ENCODE data around the gene GON4L.
"Not testable (repeated sequence)": the region's sequence is repeated elsewhere in the genome, so short reads cannot be mapped to it uniquely, and the experiment has no call there.

Gene GON4L

DNA sequence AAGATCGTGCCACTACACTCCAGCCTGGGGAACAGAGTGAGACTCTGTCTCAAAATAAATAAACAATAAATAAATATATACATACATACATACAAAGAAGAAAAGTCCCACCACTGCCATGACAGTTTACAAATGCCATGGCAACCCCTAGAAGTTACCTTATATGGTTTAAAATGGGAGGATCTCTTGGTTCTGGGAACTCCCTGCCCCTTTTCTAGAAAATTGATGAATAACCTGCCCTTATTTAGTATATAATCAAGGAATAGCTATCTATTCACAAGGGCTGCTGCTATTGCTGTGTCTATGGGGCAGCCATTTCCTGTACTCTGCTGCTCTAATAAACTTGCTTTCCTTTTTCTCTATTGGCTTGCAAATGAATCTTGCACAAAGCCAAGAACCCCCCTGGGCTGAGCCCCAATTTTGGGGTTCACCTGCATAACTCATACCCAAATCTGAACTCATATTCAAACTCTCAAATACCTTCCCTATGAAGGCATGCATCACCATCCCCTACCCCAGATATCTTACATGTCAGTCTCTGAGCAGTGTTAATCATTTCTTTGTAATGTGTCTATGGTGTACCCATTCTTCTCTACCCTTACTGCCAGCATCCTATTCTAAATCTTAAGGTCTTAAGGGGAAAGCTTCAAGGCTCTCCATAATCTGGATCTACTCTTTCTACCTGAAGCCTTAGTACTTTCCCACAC, 9.0 kb downstream of the GON4L start:
- Histone ChIP-seq H3K27me3 (ENCODE audit: control insufficient read depth, insufficient read depth, low read length) (no peaks in the 10 kb centered on the region), H3K36me3 (ENCODE audit: control insufficient read depth, insufficient read depth, low read length) (peaks cover 64% of the 10 kb centered on the region), H3K27ac (ENCODE audit: low read depth, low read length) (no peak overlapping the region), H3K9me3 (ENCODE audit: control insufficient read depth, insufficient read depth, low read length) (no peaks in the 10 kb centered on the region), H3K4me3 (ENCODE audit: low read depth, low read length) (no peak overlapping the region), H3K4me1 (ENCODE audit: control insufficient read depth, insufficient read depth, low read length) (no peaks in the 10 kb centered on the region), H3K9ac (ENCODE audit: low read depth, low read length) (no peak overlapping the region)

DNA sequence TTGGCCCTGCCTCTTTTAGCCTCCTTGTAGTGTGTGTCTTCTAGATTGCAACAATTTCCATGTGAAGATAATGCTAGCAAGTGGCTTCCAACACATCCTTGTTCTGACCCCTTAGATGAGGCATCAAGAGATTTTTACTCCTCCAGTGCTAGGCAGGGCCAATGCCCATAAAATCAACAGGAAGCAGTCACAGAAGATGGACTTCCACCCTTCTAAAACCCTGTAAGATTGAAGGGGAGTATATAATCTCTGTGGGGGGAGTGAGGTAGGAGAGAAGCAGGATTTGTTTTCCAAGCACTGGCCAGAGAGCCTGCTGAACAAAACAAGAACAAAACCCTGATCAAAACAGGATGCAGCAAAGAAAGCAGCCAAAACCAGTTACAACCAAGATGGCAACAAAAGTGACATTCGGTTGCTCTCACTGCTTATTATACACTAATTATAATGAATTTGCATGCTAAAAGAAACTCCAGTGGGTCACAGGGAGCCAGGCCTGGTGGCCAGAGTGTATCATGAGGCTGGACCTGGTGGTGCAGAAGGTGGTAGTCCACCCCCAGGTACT, 12.1 kb downstream of the GON4L start:
- H3K36me3 ChIP-seq (ENCODE audit: control insufficient read depth, insufficient read depth, low read length) = peaks cover 46% of the 10 kb centered on the region
- H3K4me1 ChIP-seq (ENCODE audit: control insufficient read depth, insufficient read depth, low read length) = no peaks in the 10 kb centered on the region

DNA sequence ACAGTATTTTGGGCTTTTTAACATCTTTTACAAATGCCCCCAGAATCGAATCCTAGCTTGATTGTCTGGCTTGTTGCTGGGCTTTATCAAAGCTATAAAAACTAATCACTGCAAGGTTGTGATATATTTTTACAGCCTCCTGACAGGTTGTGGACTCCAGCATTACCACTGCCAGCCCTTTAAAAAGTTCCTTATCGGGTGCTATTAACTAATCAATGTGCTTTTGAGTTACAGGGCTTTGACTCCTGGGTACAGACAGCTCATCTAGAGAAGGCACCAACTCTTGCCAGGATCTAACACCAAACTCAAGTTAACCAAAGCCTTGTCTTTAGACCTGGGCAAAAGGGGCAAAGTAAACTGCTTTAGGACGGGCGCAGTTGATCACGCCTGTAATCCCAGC, 16.6 kb downstream of the GON4L start:
- Histone ChIP-seq H3K27me3 (ENCODE audit: control insufficient read depth, insufficient read depth, low read length) (no peaks in the 10 kb centered on the region), H3K27ac (ENCODE audit: low read depth, low read length) (no peak overlapping the region), H3K4me1 (ENCODE audit: control insufficient read depth, insufficient read depth, low read length) (no peaks in the 10 kb centered on the region), H3K4me3 (ENCODE audit: low read depth, low read length) (no peak overlapping the region), H3K9ac (ENCODE audit: low read depth, low read length) (no peak overlapping the region), H3K9me3 (ENCODE audit: control insufficient read depth, insufficient read depth, low read length) (no peaks in the 10 kb centered on the region), H3K36me3 (ENCODE audit: control insufficient read depth, insufficient read depth, low read length) (peaks cover 23% of the 10 kb centered on the region)

More for the DNA sequence above, 12.1 kb downstream of the GON4L start:
- no peaks in the 10 kb centered on the region for H3K27me3 ChIP-seq (ENCODE audit: control insufficient read depth, insufficient read depth, low read length)
- H3K9ac ChIP-seq (ENCODE audit: low read depth, low read length) = no peak overlapping the region
- H3K9me3 ChIP-seq (ENCODE audit: control insufficient read depth, insufficient read depth, low read length) = no peaks in the 10 kb centered on the region
- no peak overlapping the region for H3K4me3 ChIP-seq (ENCODE audit: low read depth, low read length)
- H3K27ac ChIP-seq (ENCODE audit: low read depth, low read length) = no peak overlapping the region

- Histone ChIP-seq H3K4me3 (ENCODE audit: low read depth, low read length) (no peak overlapping the region), H3K9me3 (ENCODE audit: control insufficient read depth, insufficient read depth, low read length) (no peaks in the 10 kb centered on the region), H3K4me1 (ENCODE audit: control insufficient read depth, insufficient read depth, low read length) (0 out of 2 replicates have a peak, but pooled peaks cover 3% of the 10 kb centered on the region), H3K27ac (ENCODE audit: low read depth, low read length) (peak overlapping the region; percentile 19), H3K9ac (ENCODE audit: low read depth, low read length) (no peak overlapping the region), H3K27me3 (ENCODE audit: control insufficient read depth, insufficient read depth, low read length) (no peaks in the 10 kb centered on the region), H3K36me3 (ENCODE audit: control insufficient read depth, insufficient read depth, low read length) (peaks cover 4% of the 10 kb centered on the region; the same call in 1 of the 2 replicates)
Observed at GRCh38 chr1:155835548-155835947, 21.5 kb downstream of the GON4L start.

DNA sequence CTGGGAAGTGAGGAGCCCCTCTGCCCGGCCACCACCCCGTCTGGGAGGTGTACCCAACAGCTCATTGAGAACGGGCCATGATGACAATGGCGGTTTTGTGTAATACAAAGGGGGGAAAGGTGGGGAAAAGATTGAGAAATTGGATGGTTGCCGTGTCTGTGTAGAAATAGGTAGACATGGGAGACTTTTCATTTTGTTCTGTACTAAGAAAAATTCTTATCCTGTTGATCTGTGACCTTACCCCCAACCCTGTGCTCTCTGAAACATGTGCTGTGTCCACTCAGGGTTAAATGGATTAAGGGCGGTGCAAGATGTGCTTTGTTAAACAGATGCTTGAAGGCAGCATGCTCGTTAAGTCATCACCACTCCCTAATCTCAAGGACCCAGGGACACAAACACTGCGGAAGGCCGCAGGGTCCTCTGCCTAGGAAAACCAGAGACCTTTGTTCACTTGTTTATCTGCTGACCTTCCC, 22.1 kb downstream of the GON4L start:
- H3K4me1 ChIP-seq (ENCODE audit: control insufficient read depth, insufficient read depth, low read length); H3K27me3 ChIP-seq (ENCODE audit: control insufficient read depth, insufficient read depth, low read length); H3K36me3 ChIP-seq (ENCODE audit: control insufficient read depth, insufficient read depth, low read length); H3K4me3 ChIP-seq (ENCODE audit: low read depth, low read length); H3K9me3 ChIP-seq (ENCODE audit: control insufficient read depth, insufficient read depth, low read length); H3K9ac ChIP-seq (ENCODE audit: low read depth, low read length): not testable (repeated sequence)
- peak overlapping the region; percentile 91 for H3K27ac ChIP-seq (ENCODE audit: low read depth, low read length)

- Histone ChIP-seq H3K27me3 (ENCODE audit: control insufficient read depth, insufficient read depth, low read length) (no peaks in the 10 kb centered on the region), H3K9ac (ENCODE audit: low read depth, low read length) (peak overlapping the region; percentile 45), H3K36me3 (ENCODE audit: control insufficient read depth, insufficient read depth, low read length) (peaks cover 4% of the 10 kb centered on the region; the same call in 1 of the 2 replicates), H3K27ac (ENCODE audit: low read depth, low read length) (peak overlapping the region; percentile 91), H3K4me3 (ENCODE audit: low read depth, low read length) (peak overlapping the region; percentile 24; the same call in 1 of the 2 replicates), H3K4me1 (ENCODE audit: control insufficient read depth, insufficient read depth, low read length) (0 out of 2 replicates have a peak, but pooled peaks cover 3% of the 10 kb centered on the region), H3K9me3 (ENCODE audit: control insufficient read depth, insufficient read depth, low read length) (no peaks in the 10 kb centered on the region)
Observed at GRCh38 chr1:155834296-155834926, 22.6 kb downstream of the GON4L start.

GRCh38 chr1:155833665-155834295, 23.2 kb downstream of the GON4L start:
- peak overlapping the region; percentile 91 for H3K27ac ChIP-seq (ENCODE audit: low read depth, low read length)
- no peak overlapping the region for H3K9ac ChIP-seq (ENCODE audit: low read depth, low read length)

GRCh38 chr1:155831279-155831976, 25.6 kb downstream of the GON4L start:
- H3K9me3 ChIP-seq (ENCODE audit: control insufficient read depth, insufficient read depth, low read length) = no peaks in the 10 kb centered on the region
- H3K27ac ChIP-seq (ENCODE audit: low read depth, low read length) = no peak overlapping the region
- no peak overlapping the region for H3K9ac ChIP-seq (ENCODE audit: low read depth, low read length)
- peaks cover 9% of the 10 kb centered on the region; the same call in 1 of the 2 replicates for H3K36me3 ChIP-seq (ENCODE audit: control insufficient read depth, insufficient read depth, low read length)
- no peaks in the 10 kb centered on the region for H3K27me3 ChIP-seq (ENCODE audit: control insufficient read depth, insufficient read depth, low read length)
- H3K4me3 ChIP-seq (ENCODE audit: low read depth, low read length) = no peak overlapping the region
- 0 out of 2 replicates have a peak, but pooled peaks cover 3% of the 10 kb centered on the region for H3K4me1 ChIP-seq (ENCODE audit: control insufficient read depth, insufficient read depth, low read length)

More at GRCh38 chr1:155833665-155834295, 23.2 kb downstream of the GON4L start:
- peaks cover 4% of the 10 kb centered on the region; the same call in 1 of the 2 replicates for H3K36me3 ChIP-seq (ENCODE audit: control insufficient read depth, insufficient read depth, low read length)
- H3K4me3 ChIP-seq (ENCODE audit: low read depth, low read length) = no peak overlapping the region
- no peaks in the 10 kb centered on the region for H3K9me3 ChIP-seq (ENCODE audit: control insufficient read depth, insufficient read depth, low read length)
- H3K27me3 ChIP-seq (ENCODE audit: control insufficient read depth, insufficient read depth, low read length) = no peaks in the 10 kb centered on the region
- 0 out of 2 replicates have a peak, but pooled peaks cover 3% of the 10 kb centered on the region for H3K4me1 ChIP-seq (ENCODE audit: control insufficient read depth, insufficient read depth, low read length)

GRCh38 chr1:155827450-155827849, 29.6 kb downstream of the GON4L start:
- Histone ChIP-seq H3K27me3 (ENCODE audit: control insufficient read depth, insufficient read depth, low read length) (no peaks in the 10 kb centered on the region), H3K36me3 (ENCODE audit: control insufficient read depth, insufficient read depth, low read length) (peaks cover 37% of the 10 kb centered on the region), H3K9ac (ENCODE audit: low read depth, low read length) (no peak overlapping the region), H3K4me1 (ENCODE audit: control insufficient read depth, insufficient read depth, low read length) (no peaks in the 10 kb centered on the region), H3K9me3 (ENCODE audit: control insufficient read depth, insufficient read depth, low read length) (no peaks in the 10 kb centered on the region), H3K27ac (ENCODE audit: low read depth, low read length) (no peak overlapping the region), H3K4me3 (ENCODE audit: low read depth, low read length) (no peak overlapping the region)

DNA sequence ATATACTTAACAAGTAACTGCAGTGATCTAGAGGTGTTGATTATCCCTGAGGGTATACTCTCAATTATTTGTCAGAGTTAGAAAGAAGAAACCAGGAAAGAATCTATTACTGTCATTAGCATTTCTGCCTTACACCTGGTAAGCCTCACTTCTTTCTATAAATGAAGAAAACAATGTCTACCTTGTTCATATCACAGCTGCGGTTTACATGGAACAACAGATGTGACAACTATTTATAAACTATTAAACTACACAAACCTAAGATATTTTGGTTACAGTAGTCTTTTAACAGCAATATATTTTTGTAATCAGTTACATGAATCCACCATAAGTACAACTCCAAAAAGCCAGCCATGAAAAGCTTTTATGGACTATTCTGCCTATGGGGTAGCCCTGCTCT, 40.7 kb downstream of the GON4L start:
- no peaks in the 10 kb centered on the region for H3K9me3 ChIP-seq (ENCODE audit: control insufficient read depth, insufficient read depth, low read length)
- H3K4me3 ChIP-seq (ENCODE audit: low read depth, low read length) = no peak overlapping the region
- H3K36me3 ChIP-seq (ENCODE audit: control insufficient read depth, insufficient read depth, low read length) = peaks cover 78% of the 10 kb centered on the region
- H3K9ac ChIP-seq (ENCODE audit: low read depth, low read length) = no peak overlapping the region
- H3K27ac ChIP-seq (ENCODE audit: low read depth, low read length) = no peak overlapping the region
- H3K4me1 ChIP-seq (ENCODE audit: control insufficient read depth, insufficient read depth, low read length) = no peaks in the 10 kb centered on the region; the same call in 1 of the 2 replicates
- H3K27me3 ChIP-seq (ENCODE audit: control insufficient read depth, insufficient read depth, low read length) = no peaks in the 10 kb centered on the region

Data from HUES48 (cell line).